Prostate gland (tissue), 2 donors: ENCODE measurements around the gene UNC13B.

Experiments
- POLR2A ChIP-seq: fragments of 450-650 bp; IDR thresholded peaks from one replicate; pipeline ENCODE4 v1.6.1; 2016; ENCODE audit warnings: antibody characterized with exemption, mild to moderate bottlenecking
- TF ChIP-seq, protein P1 (sequence below), 4 experiments: fragments of 200-600 bp in 2 of 4; fragments of 450-650 bp in 2 of 4; sonication (generic) in 2 of 4; IDR thresholded peaks; 1 replicate in 3 of 4; 2 replicates in 1 of 4; pipeline ENCODE4 v1.5.1; 2016 to 2019; ENCODE audit warnings: antibody characterized with exemption in 4 of 4, mild to moderate bottlenecking in 2 of 4, moderate library complexity in 2 of 4

DNA sequence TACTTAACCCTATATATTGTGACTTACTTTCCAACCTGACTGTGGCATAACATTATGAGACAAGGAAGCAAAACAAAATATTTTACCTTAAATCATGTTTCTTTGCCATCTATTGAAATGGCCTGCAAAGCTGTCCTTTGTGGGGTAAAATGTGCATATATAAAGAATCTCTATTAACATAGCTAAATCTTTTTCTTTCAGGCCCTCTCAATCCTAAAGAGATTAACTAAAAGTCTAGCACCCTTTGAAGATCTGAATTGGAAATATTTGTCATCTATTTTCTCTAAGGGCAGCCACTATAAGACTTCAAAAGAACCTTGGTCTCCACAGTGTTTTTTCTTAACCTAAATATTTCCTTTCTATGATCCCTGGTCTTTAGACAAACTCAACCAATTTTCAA is 5.0 kb upstream of the UNC13B start:
- TF ChIP-seq, protein P1, sequence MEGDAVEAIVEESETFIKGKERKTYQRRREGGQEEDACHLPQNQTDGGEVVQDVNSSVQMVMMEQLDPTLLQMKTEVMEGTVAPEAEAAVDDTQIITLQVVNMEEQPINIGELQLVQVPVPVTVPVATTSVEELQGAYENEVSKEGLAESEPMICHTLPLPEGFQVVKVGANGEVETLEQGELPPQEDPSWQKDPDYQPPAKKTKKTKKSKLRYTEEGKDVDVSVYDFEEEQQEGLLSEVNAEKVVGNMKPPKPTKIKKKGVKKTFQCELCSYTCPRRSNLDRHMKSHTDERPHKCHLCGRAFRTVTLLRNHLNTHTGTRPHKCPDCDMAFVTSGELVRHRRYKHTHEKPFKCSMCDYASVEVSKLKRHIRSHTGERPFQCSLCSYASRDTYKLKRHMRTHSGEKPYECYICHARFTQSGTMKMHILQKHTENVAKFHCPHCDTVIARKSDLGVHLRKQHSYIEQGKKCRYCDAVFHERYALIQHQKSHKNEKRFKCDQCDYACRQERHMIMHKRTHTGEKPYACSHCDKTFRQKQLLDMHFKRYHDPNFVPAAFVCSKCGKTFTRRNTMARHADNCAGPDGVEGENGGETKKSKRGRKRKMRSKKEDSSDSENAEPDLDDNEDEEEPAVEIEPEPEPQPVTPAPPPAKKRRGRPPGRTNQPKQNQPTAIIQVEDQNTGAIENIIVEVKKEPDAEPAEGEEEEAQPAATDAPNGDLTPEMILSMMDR (IDR thresholded peaks at IDR 0.05) = no peak
- no peak for TF ChIP-seq POLR2A
